Naive thymus-derived CD4-positive, alpha-beta T cell (primary cell): ENCODE measurements around the gene DNM3. TPM values are rescaled to one million over a fixed set of nuclear protein-coding genes. Genes with fewer than 3 reads are reported as not detected.
A peak's percentile ranks its signal among the peaks of the same experiment; 100 is the strongest.

ENCODE experiments used
- ATAC-seq: fragments of 150-1000 bp; cut with Tn5 transposase; 2 replicates; pipeline ENCODE4 v1.10.0; 2021; ENCODE audit warnings: mild to moderate bottlenecking, moderate library complexity
- CTCF ChIA-PET: fragments of 350-600 bp; sonication (Branson Sonifier 250); formaldehyde crosslinking; loops from one replicate; lab custom pipeline; 2021; ENCODE audit warnings: antibody characterized with exemption; lab: Charles Lee
- POLR2A ChIA-PET: fragments of 350-600 bp; sonication (Branson Sonifier 250); formaldehyde crosslinking; loops from one replicate; lab custom pipeline; 2021; ENCODE audit warnings: antibody characterized with exemption, inconsistent platforms; lab: Charles Lee
- DNase-seq, 9 donors: peaks; one replicate each; pipeline versions ENCODE4 v3.0.0 to v3.0.0-alpha.2; 2020 to 2022; ENCODE audit warnings: mixed read lengths in 1 of 9
- H3K27ac ChIP-seq: one replicate; pipeline ENCODE4 v1.7.0; 2013; ENCODE audit warnings: mild to moderate bottlenecking, low read depth, low read length, moderate library complexity
- H3K27me3 ChIP-seq, 2 donors: one replicate each; pipeline ENCODE4 v1.7.0; 2013; ENCODE audit warnings: low read length in 2 of 2, mild to moderate bottlenecking in 2 of 2, moderate library complexity in 2 of 2; ENCODE audit not compliant: control insufficient read depth in 2 of 2, insufficient read depth in 2 of 2
- H3K36me3 ChIP-seq, 3 experiments: 1 replicate in 2 of 3; 2 replicates in 1 of 3; pipeline ENCODE4 v1.7.0; 2013; ENCODE audit warnings: low read length in 3 of 3, mild to moderate bottlenecking in 3 of 3, moderate library complexity in 1 of 3; ENCODE audit not compliant: insufficient read depth in 3 of 3, control insufficient read depth in 2 of 3
- H3K4me1 ChIP-seq, 2 donors: one replicate each; pipeline ENCODE4 v1.7.0; 2013; ENCODE audit warnings: low read length in 2 of 2, mild to moderate bottlenecking in 2 of 2, moderate library complexity in 1 of 2; ENCODE audit not compliant: control insufficient read depth in 2 of 2, insufficient read depth in 2 of 2
- H3K4me3 ChIP-seq: 2 replicates; pipeline ENCODE4 v1.7.0; 2013; ENCODE audit warnings: mild to moderate bottlenecking, low read length
- H3K9me3 ChIP-seq, 3 experiments: 1 replicate in 2 of 3; 2 replicates in 1 of 3; pipeline ENCODE4 v1.7.0; 2013; ENCODE audit warnings: low read length in 3 of 3; ENCODE audit not compliant: control insufficient read depth in 2 of 3
- H3K27ac Mint-ChIP-seq, 9 donors: one replicate each; pipeline ENCODE4 v1.8.0; 2020 to 2022; ENCODE audit warnings: mixed read lengths in 9 of 9, mild to moderate bottlenecking in 8 of 9, moderate library complexity in 5 of 9, inconsistent platforms in 2 of 9
- H3K27me3 Mint-ChIP-seq, 5 donors: one replicate each; pipeline ENCODE4 v1.8.0; 2021 to 2022; ENCODE audit warnings: mixed read lengths in 5 of 5, mild to moderate bottlenecking in 1 of 5
- H3K36me3 Mint-ChIP-seq, 5 donors: one replicate each; pipeline ENCODE4 v1.8.0; 2020 to 2022; ENCODE audit warnings: mixed read lengths in 5 of 5, mild to moderate bottlenecking in 3 of 5, inconsistent platforms in 1 of 5
- H3K4me1 Mint-ChIP-seq, 7 donors: one replicate each; pipeline ENCODE4 v1.8.0; 2020 to 2022; ENCODE audit warnings: mixed read lengths in 7 of 7, mild to moderate bottlenecking in 3 of 7, inconsistent platforms in 1 of 7
- H3K4me3 Mint-ChIP-seq, 10 donors: one replicate each; pipeline ENCODE4 v1.8.0; 2020 to 2022; ENCODE audit warnings: mild to moderate bottlenecking in 10 of 10, mixed read lengths in 10 of 10, moderate library complexity in 6 of 10, inconsistent platforms in 2 of 10
- H3K9me3 Mint-ChIP-seq, 11 donors: one replicate each; pipeline ENCODE4 v1.8.0; 2020 to 2022; ENCODE audit warnings: mixed read lengths in 11 of 11, mild to moderate bottlenecking in 4 of 11, inconsistent platforms in 1 of 11, moderate library complexity in 1 of 11
- intact Hi-C, 2 donors: fragments of 100-400 bp; cut with micrococcal nuclease; formaldehyde crosslinking; loops; one replicate each; pipeline ENCODE4 v1.15.1; 2023
- polyA plus RNA-seq, 2 donors: library from polyadenylated mRNA; unstranded; fragments of 300-500 nt; fragmentation: Illumina TruSeq; gene quantifications; one replicate each; pipeline ENCODE4 v1.2.3, GENCODE V29; 2021
- total RNA-seq, 6 experiments: library from RNA in 5 of 6; stranded (reverse) in 5 of 6; gene quantifications; 1 replicate in 5 of 6; 2 replicates in 1 of 6; pipeline ENCODE4 v1.2.3 and lab custom pipeline; 2021 to 2026

Gene DNM3
- total and polyA plus RNA-seq, 7 experiments from 2014 or later: 1.2 to 2.5 (median 2.0) TPM

GRCh38 chr1:171858696-171859095 lies 17.4 kb downstream of the DNM3 start:
- Histone ChIP-seq H3K4me3 (no peak overlapping the region), H3K9me3 (no peaks in the 10 kb centered on the region), H3K27me3 (no peaks in the 10 kb centered on the region), H3K4me1 (no peaks in the 10 kb centered on the region), H3K27ac (no peak overlapping the region), H3K36me3 (no peaks in the 10 kb centered on the region)
- ChIA-PET POLR2A (no interaction called here), CTCF (no interaction called here)
- Mint-ChIP-seq H3K4me1 (no peaks in the 10 kb centered on the region), H3K9me3 (peaks cover 0 to 18% (median 7%) of the 10 kb centered on the region in 11 donors), H3K27me3 (peaks cover 4 to 41% (median 7%) of the 10 kb centered on the region in 5 donors), H3K36me3 (peaks cover 0 to 34% (median 25%) of the 10 kb centered on the region in 5 donors), H3K27ac (no peak overlapping the region), H3K4me3 (no peak overlapping the region)
- DNase-seq: no peak
- intact Hi-C loops: no loop called here
- no peak for ATAC-seq

GRCh38 chr1:171860696-171861095 lies 19.4 kb downstream of the DNM3 start:
- no peaks in the 10 kb centered on the region for H3K4me1 ChIP-seq
- DNase-seq: no peak
- intact Hi-C loops: no loop called here
- peaks cover 0 to 18% (median 7%) of the 10 kb centered on the region in 11 donors for H3K9me3 Mint-ChIP-seq
- peak overlapping the region in 1 of 9 donors; percentile 9 for H3K27ac Mint-ChIP-seq
- ChIA-PET POLR2A (no interaction called here), CTCF (no interaction called here)
- H3K4me3 Mint-ChIP-seq: no peak overlapping the region
- no peak overlapping the region for H3K27ac ChIP-seq
- no peaks in the 10 kb centered on the region for H3K4me1 Mint-ChIP-seq
- no peaks in the 10 kb centered on the region for H3K9me3 ChIP-seq
- H3K4me3 ChIP-seq: no peak overlapping the region
- peaks cover 0 to 33% (median 7%) of the 10 kb centered on the region in 5 donors for H3K27me3 Mint-ChIP-seq
- peaks cover 0 to 34% (median 26%) of the 10 kb centered on the region in 5 donors for H3K36me3 Mint-ChIP-seq
- H3K36me3 ChIP-seq: no peaks in the 10 kb centered on the region
- H3K27me3 ChIP-seq: no peaks in the 10 kb centered on the region
- no peak for ATAC-seq

- Mint-ChIP-seq H3K36me3 (peaks cover 0 to 19% (median 15%) of the 10 kb centered on the region in 5 donors), H3K4me1 (no peaks in the 10 kb centered on the region), H3K27me3 (peaks cover 0 to 26% (median 0%) of the 10 kb centered on the region in 5 donors), H3K27ac (no peak overlapping the region), H3K4me3 (no peak overlapping the region), H3K9me3 (peaks cover 0 to 8% (median 0%) of the 10 kb centered on the region in 11 donors)
- Histone ChIP-seq H3K27me3 (no peaks in the 10 kb centered on the region), H3K4me3 (no peak overlapping the region), H3K27ac (no peak overlapping the region), H3K36me3 (no peaks in the 10 kb centered on the region), H3K4me1 (no peaks in the 10 kb centered on the region), H3K9me3 (no peaks in the 10 kb centered on the region)
- CTCF ChIA-PET: no interaction called here
- DNase-seq: no peak
- POLR2A ChIA-PET: no interaction called here
- no peak for ATAC-seq
- intact Hi-C loops: no loop called here
Measured at GRCh38 chr1:171863531-171863930, 22.2 kb downstream of the DNM3 start.

GRCh38 chr1:171864308-171864707 lies 23.0 kb downstream of the DNM3 start:
- Mint-ChIP-seq H3K27me3 (peaks cover 0 to 25% (median under 1%) of the 10 kb centered on the region in 5 donors), H3K36me3 (peaks cover 0 to 11% (median 7%) of the 10 kb centered on the region in 5 donors), H3K27ac (no peak overlapping the region), H3K4me1 (no peaks in the 10 kb centered on the region), H3K9me3 (peaks cover 0 to 5% (median 0%) of the 10 kb centered on the region in 11 donors), H3K4me3 (no peak overlapping the region)
- no peaks in the 10 kb centered on the region for H3K4me1 ChIP-seq
- no peaks in the 10 kb centered on the region for H3K27me3 ChIP-seq
- no peaks in the 10 kb centered on the region for H3K9me3 ChIP-seq
- ATAC-seq (no peak), DNase-seq (no peak)
- H3K4me3 ChIP-seq: no peak overlapping the region
- no peaks in the 10 kb centered on the region for H3K36me3 ChIP-seq
- intact Hi-C loops: no loop called here
- CTCF ChIA-PET: no interaction called here
- POLR2A ChIA-PET: interaction anchor here (0.7 kb wide), 1 partner anchor 321 kb away, joined by 3 read pairs; no protein-coding TSS in a partner anchor
- no peak overlapping the region for H3K27ac ChIP-seq

DNA sequence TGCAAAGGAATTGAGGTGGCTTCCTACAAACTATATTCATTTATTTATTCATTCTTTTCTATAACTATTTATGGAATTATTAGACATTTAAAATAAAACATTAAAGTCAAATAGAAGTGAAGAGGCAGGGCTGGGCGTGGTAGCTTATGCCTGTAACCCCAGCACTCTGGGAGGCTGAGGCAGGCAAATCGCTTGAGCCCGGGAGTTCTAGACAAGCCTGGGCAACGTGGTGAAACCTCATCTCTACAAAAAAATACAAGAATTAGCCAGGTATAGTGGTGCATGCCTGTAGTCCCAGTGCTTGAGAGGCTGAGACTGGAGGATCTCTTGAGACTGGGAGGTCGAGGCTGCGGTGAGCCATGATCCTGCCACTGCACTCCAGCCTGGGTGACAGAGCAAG lies 23.8 kb downstream of the DNM3 start:
- intact Hi-C loops: no loop called here
- Histone ChIP-seq H3K36me3 (no peaks in the 10 kb centered on the region), H3K27ac (no peak overlapping the region), H3K4me1 (no peaks in the 10 kb centered on the region), H3K4me3 (no peak overlapping the region), H3K9me3 (no peaks in the 10 kb centered on the region), H3K27me3 (no peaks in the 10 kb centered on the region)
- Mint-ChIP-seq H3K4me1 (no peaks in the 10 kb centered on the region), H3K4me3 (no peak overlapping the region), H3K36me3 (peaks cover 0 to 11% (median 7%) of the 10 kb centered on the region in 5 donors), H3K27ac (no peak overlapping the region), H3K27me3 (peaks cover 0 to 29% (median 0%) of the 10 kb centered on the region in 5 donors), H3K9me3 (peaks cover 0 to 5% (median 0%) of the 10 kb centered on the region in 11 donors)
- ATAC-seq (no peak), DNase-seq (no peak)
- POLR2A ChIA-PET: interaction anchor here (0.7 kb wide), 1 partner anchor 321 kb away, joined by 3 read pairs; no protein-coding TSS in a partner anchor
- CTCF ChIA-PET: no interaction called here

GRCh38 chr1:171867236-171867635 lies 25.9 kb downstream of the DNM3 start:
- Histone ChIP-seq H3K9me3 (no peaks in the 10 kb centered on the region), H3K27me3 (no peaks in the 10 kb centered on the region), H3K36me3 (no peaks in the 10 kb centered on the region), H3K4me3 (no peak overlapping the region), H3K4me1 (no peaks in the 10 kb centered on the region), H3K27ac (no peak overlapping the region)
- CTCF ChIA-PET: no interaction called here
- POLR2A ChIA-PET: no interaction called here
- H3K27me3 Mint-ChIP-seq: peaks cover 0 to 30% (median under 1%) of the 10 kb centered on the region in 5 donors
- H3K36me3 Mint-ChIP-seq: peaks cover 0 to 6% (median 0%) of the 10 kb centered on the region in 5 donors
- intact Hi-C loops: no loop called here
- peaks cover 0 to 2% (median 0%) of the 10 kb centered on the region in 7 donors for H3K4me1 Mint-ChIP-seq
- H3K4me3 Mint-ChIP-seq: no peak overlapping the region
- DNase-seq (no peak), ATAC-seq (no peak)
- no peak overlapping the region for H3K27ac Mint-ChIP-seq
- H3K9me3 Mint-ChIP-seq: peaks cover 0 to 1% (median 0%) of the 10 kb centered on the region in 11 donors

GRCh38 chr1:171868217-171868803 lies 27.0 kb downstream of the DNM3 start:
- CTCF ChIA-PET: interaction anchor here (0.7 kb wide), 1 partner anchor 416 kb away, joined by 3 read pairs; no protein-coding TSS in a partner anchor
- Mint-ChIP-seq H3K4me3 (no peak overlapping the region), H3K4me1 (peaks cover 0 to 2% (median 0%) of the 10 kb centered on the region in 7 donors)

More at GRCh38 chr1:171868217-171868803, 27.0 kb downstream of the DNM3 start:
- H3K9me3 Mint-ChIP-seq: peaks cover 0 to 1% (median 0%) of the 10 kb centered on the region in 11 donors
- no peaks in the 10 kb centered on the region for H3K27me3 ChIP-seq
- no peak overlapping the region for H3K27ac Mint-ChIP-seq
- no peak overlapping the region for H3K27ac ChIP-seq
- no peaks in the 10 kb centered on the region for H3K9me3 ChIP-seq
- POLR2A ChIA-PET: no interaction called here
- H3K36me3 ChIP-seq: no peaks in the 10 kb centered on the region
- peaks cover 0 to 31% (median 4%) of the 10 kb centered on the region in 5 donors for H3K27me3 Mint-ChIP-seq
- intact Hi-C loops: no loop called here
- no peak for ATAC-seq
- peaks cover 0 to 6% (median 0%) of the 10 kb centered on the region in 5 donors for H3K36me3 Mint-ChIP-seq
- no peak for DNase-seq
- H3K4me3 ChIP-seq: no peak overlapping the region
- H3K4me1 ChIP-seq: no peaks in the 10 kb centered on the region
